HL-60 (cell line): ENCODE results near the gene DNAH2.

Source experiments
- POLR2AphosphoS5 ChIP-seq: IDR thresholded peaks from 2 replicates; pipeline ENCODE4 v1.6.1; 2012; ENCODE audit warnings: low read depth
- REST ChIP-seq: IDR thresholded peaks from 2 replicates; pipeline ENCODE4 v1.6.1; 2012; ENCODE audit warnings: low read depth; ENCODE audit not compliant: insufficient replicate concordance

DNA sequence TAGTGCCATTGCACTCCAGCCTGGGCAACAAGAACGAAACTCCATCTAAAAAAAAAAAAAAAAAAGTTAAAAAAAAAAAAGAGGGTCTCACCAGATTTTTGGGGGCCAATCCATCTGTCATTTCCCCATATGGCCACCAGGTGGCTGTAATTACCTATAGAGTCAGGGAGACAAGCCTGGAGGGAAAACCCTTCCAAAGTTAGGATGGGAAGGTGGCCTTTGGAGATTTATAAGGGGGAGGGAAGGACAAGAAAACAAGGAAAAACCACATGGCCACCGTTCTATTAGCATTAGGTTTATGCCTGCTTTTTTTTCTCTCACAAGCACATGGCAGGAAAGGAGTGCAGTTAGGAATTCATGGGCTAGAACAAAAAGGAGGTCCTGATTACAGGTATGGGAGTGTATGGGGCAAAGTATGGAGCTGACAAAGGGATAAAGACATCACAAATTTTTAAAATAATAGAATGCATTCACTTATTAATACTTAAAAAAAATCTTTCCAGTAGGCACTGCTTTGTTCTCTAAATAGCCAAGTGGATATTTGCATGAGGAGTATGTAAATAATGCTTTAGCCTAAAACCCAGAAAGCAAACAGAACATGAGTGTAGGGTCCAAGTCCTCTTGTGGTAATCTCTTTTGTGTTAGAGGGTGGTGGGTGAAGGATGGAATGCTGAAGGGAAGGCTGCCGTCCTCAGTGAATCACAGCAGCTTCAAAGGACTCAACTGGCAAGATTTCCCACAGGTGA is 145.3 kb downstream of the DNAH2 start:
- TF ChIP-seq POLR2AphosphoS5 (no peak), REST (no peak)
